Progenitor cell of endocrine pancreas (in vitro differentiated cells): Measurements from ENCODE around the gene AP1S3. TPM values are rescaled to one million over a fixed set of nuclear protein-coding genes. Genes with fewer than 3 reads are reported as not detected.

Experiments used
- DNase-seq: peaks from one replicate; pipeline ENCODE4 v3.0.0; 2021; ENCODE audit warnings: low spot score; ENCODE audit not compliant: unreplicated experiment
- H3K27ac Mint-ChIP-seq: 2 replicates; pipeline ENCODE4 v1.8.0; 2021; ENCODE audit warnings: mild to moderate bottlenecking, moderate library complexity, mixed read lengths
- H3K27me3 Mint-ChIP-seq: 2 replicates; pipeline ENCODE4 v1.8.0; 2021; ENCODE audit warnings: mixed read lengths
- H3K36me3 Mint-ChIP-seq: 2 replicates; pipeline ENCODE4 v1.8.0; 2022; ENCODE audit warnings: mixed read lengths; ENCODE audit not compliant: insufficient read depth
- H3K4me1 Mint-ChIP-seq: 2 replicates; pipeline ENCODE4 v1.8.0; 2021; ENCODE audit warnings: low read depth, mixed read lengths
- H3K4me3 Mint-ChIP-seq: 2 replicates; pipeline ENCODE4 v1.8.0; 2021; ENCODE audit warnings: low read depth, mild to moderate bottlenecking, moderate library complexity, mixed read lengths
- H3K9me3 Mint-ChIP-seq: 2 replicates; pipeline ENCODE4 v1.8.0; 2021; ENCODE audit warnings: low read depth, mixed read lengths
- CTCF ChIP-seq: fragments of 200-600 bp; sonication (generic); IDR thresholded peaks from one replicate; pipeline ENCODE4 v1.5.0; 2021; ENCODE audit warnings: antibody characterized with exemption, mild to moderate bottlenecking; ENCODE audit not compliant: unreplicated experiment
- total RNA-seq: library from RNA; stranded (reverse); gene quantifications from 2 replicates; pipeline ENCODE4 v1.2.1, GENCODE V29; 2021

AP1S3 gene
- total RNA-seq, 1 donor from 2014 or later = 11.5 TPM

- H3K4me3 Mint-ChIP-seq = no peak overlapping the region
- no peak for TF ChIP-seq CTCF
- DNase-seq = no peak
- no peaks in the 10 kb centered on the region for H3K36me3 Mint-ChIP-seq
- peaks cover 16% of the 10 kb centered on the region for H3K4me1 Mint-ChIP-seq
- H3K27me3 Mint-ChIP-seq = no peaks in the 10 kb centered on the region
- H3K27ac Mint-ChIP-seq = no peak overlapping the region
- H3K9me3 Mint-ChIP-seq = no peaks in the 10 kb centered on the region
Measured at GRCh38 chr2:223724861-223725260, 112.5 kb downstream of the AP1S3 start.

- Mint-ChIP-seq H3K27me3 (no peaks in the 10 kb centered on the region), H3K27ac (peak overlapping the region; percentile 93), H3K9me3 (peaks cover 5% of the 10 kb centered on the region), H3K4me3 (peak overlapping the region; percentile 62), H3K4me1 (peaks cover 16% of the 10 kb centered on the region), H3K36me3 (peaks cover 1% of the 10 kb centered on the region)
- TF ChIP-seq CTCF = no peak
- DNase-seq = no peak
Measured at GRCh38 chr2:223723954-223724411, 113.4 kb downstream of the AP1S3 start.

- H3K36me3 Mint-ChIP-seq = peaks cover 1% of the 10 kb centered on the region
- H3K4me1 Mint-ChIP-seq = peaks cover 16% of the 10 kb centered on the region
Measured at GRCh38 chr2:223722226-223722625, 115.2 kb downstream of the AP1S3 start.

GRCh38 chr2:223721746-223722145, 115.6 kb downstream of the AP1S3 start:
- Mint-ChIP-seq H3K27me3 (no peaks in the 10 kb centered on the region), H3K4me3 (no peak overlapping the region), H3K36me3 (peaks cover 2% of the 10 kb centered on the region), H3K4me1 (peaks cover 16% of the 10 kb centered on the region), H3K9me3 (peaks cover 10% of the 10 kb centered on the region), H3K27ac (no peak overlapping the region)
- DNase-seq = no peak
- TF ChIP-seq CTCF = no peak

More at GRCh38 chr2:223722226-223722625, 115.2 kb downstream of the AP1S3 start:
- H3K27me3 Mint-ChIP-seq = no peaks in the 10 kb centered on the region
- TF ChIP-seq CTCF = no peak
- peaks cover 5% of the 10 kb centered on the region for H3K9me3 Mint-ChIP-seq
- H3K27ac Mint-ChIP-seq = no peak overlapping the region
- H3K4me3 Mint-ChIP-seq = no peak overlapping the region
- DNase-seq = no peak

- no peaks in the 10 kb centered on the region for H3K27me3 Mint-ChIP-seq
- peaks cover 2% of the 10 kb centered on the region for H3K36me3 Mint-ChIP-seq
Measured at GRCh38 chr2:223720367-223720766, 117.0 kb downstream of the AP1S3 start.

More at GRCh38 chr2:223720367-223720766, 117.0 kb downstream of the AP1S3 start:
- no peak for TF ChIP-seq CTCF
- DNase-seq = no peak
- Mint-ChIP-seq H3K4me3 (no peak overlapping the region), H3K4me1 (peaks cover 10% of the 10 kb centered on the region), H3K27ac (no peak overlapping the region), H3K9me3 (peaks cover 11% of the 10 kb centered on the region)
